A549 (cell line): ENCODE data around the gene CNTNAP2. TPM values are rescaled to one million over a fixed set of nuclear protein-coding genes. Genes with fewer than 3 reads are reported as not detected.
A peak's percentile ranks its signal among the peaks of the same experiment; 100 is the strongest.
"Not testable (repeated sequence)": the region's sequence is repeated elsewhere in the genome, so short reads cannot be mapped to it uniquely, and the experiment has no call there.

Experiments
- ATAC-seq, 2 experiments: fragments of 200-7000 bp in 1 of 2; fragments of >200 bp in 1 of 2; cut with Nextera tagmentation in 1 of 2; cut with Tn5 transposase in 1 of 2; 3 replicates each; pipeline versions ENCODE4 v1.8.0 to v1.9.1; 2018 to 2020; ENCODE audit warnings: mild to moderate bottlenecking in 1 of 2, moderate library complexity in 1 of 2
- CTCF ChIA-PET: fragments of 300-600 bp; sonication (Branson Sonifier 250); formaldehyde crosslinking; extraction: SDS; loops from one replicate; lab custom pipeline; 2021; ENCODE audit warnings: antibody characterized with exemption, inconsistent platforms; lab: Yijun Ruan, JAX
- POLR2A ChIA-PET: fragments of 350-600 bp; formaldehyde crosslinking; extraction: SDS; loops from one replicate; lab custom pipeline; 2021; ENCODE audit warnings: antibody characterized with exemption, inconsistent platforms; lab: Yijun Ruan, JAX
- DNase-seq, 2 experiments: peaks; one replicate each; pipeline versions ENCODE4 v3.0.0 to v3.0.0-alpha.2; 2011 to 2016; ENCODE audit warnings: low read depth in 1 of 2, low spot score in 1 of 2
- FAIRE-seq: peaks from 2 replicates; lab custom pipeline; 2011; peaks lifted over from hg19 to GRCh38; lab: Jason Lieb, UNC
- H3K27ac ChIP-seq, 2 experiments: fragments of >200 bp; sonication (Bioruptor Twin); formaldehyde crosslinking; 3 replicates each; pipeline ENCODE4 v1.5.1; 2016 to 2017
- H3K4me1 ChIP-seq: fragments of >200 bp; sonication (Bioruptor Twin); formaldehyde crosslinking; 3 replicates; pipeline ENCODE4 v1.6.1; 2016
- H3K4me2 ChIP-seq: fragments of >200 bp; sonication (Bioruptor Twin); formaldehyde crosslinking; 3 replicates; pipeline ENCODE4 v1.6.1; 2016
- H3K4me3 ChIP-seq: fragments of >200 bp; sonication (Bioruptor Twin); formaldehyde crosslinking; 3 replicates; pipeline ENCODE4 v1.5.1; 2016
- H3K9me3 ChIP-seq: fragments of >200 bp; sonication (Bioruptor Twin); formaldehyde crosslinking; 3 replicates; pipeline ENCODE4 v1.6.1; 2016
- CBX8 ChIP-seq: fragments of 200-600 bp; sonication (generic); IDR thresholded peaks from 2 replicates; pipeline ENCODE4 v1.6.1; 2016
- CHD2 ChIP-seq: fragments of 150-350 bp; IDR thresholded peaks from 2 replicates; pipeline ENCODE4 v1.6.1; 2014; ENCODE audit warnings: low read length; ENCODE audit not compliant: partially characterized antibody
- CTCF ChIP-seq: fragments of >200 bp; sonication (Bioruptor Twin); formaldehyde crosslinking; IDR thresholded peaks from 3 replicates; pipeline ENCODE4 v1.5.1; 2016
- EHF ChIP-seq: fragments of 250-450 bp; sonication (Bioruptor Pico); IDR thresholded peaks from 2 replicates; pipeline ENCODE4 v1.5.0; 2020; ENCODE audit warnings: mild to moderate bottlenecking
- FOXS1 ChIP-seq: fragments of 250-450 bp; sonication (Bioruptor Pico); IDR thresholded peaks from 2 replicates; pipeline ENCODE4 v1.5.0; 2020; ENCODE audit warnings: mild to moderate bottlenecking, moderate library complexity
- HDAC2 ChIP-seq: fragments of 200-600 bp; sonication (generic); IDR thresholded peaks from 2 replicates; pipeline ENCODE4 v1.6.1; 2016
- HES2 ChIP-seq: fragments of >200 bp; sonication (Bioruptor Twin); formaldehyde crosslinking; IDR thresholded peaks from 2 replicates; pipeline ENCODE4 v1.6.1; 2016
- HOXB13 ChIP-seq: fragments of 250-450 bp; sonication (Bioruptor Pico); IDR thresholded peaks from 2 replicates; pipeline ENCODE4 v1.5.0; 2020; ENCODE audit warnings: low read depth, mild to moderate bottlenecking, moderate library complexity
- JUN ChIP-seq, 2 experiments: fragments of >200 bp; sonication (Bioruptor Twin); formaldehyde crosslinking; IDR thresholded peaks; 2 replicates in 1 of 2; 3 replicates in 1 of 2; pipeline ENCODE4 v1.6.1; 2016 to 2017
- JUNB ChIP-seq: fragments of >200 bp; sonication (Bioruptor Twin); formaldehyde crosslinking; IDR thresholded peaks from 2 replicates; pipeline ENCODE4 v1.6.1; 2016
- KDM1A ChIP-seq: fragments of 200-600 bp; sonication (generic); IDR thresholded peaks from 2 replicates; pipeline ENCODE4 v1.6.1; 2016; ENCODE audit warnings: low read depth, mild to moderate bottlenecking
- KDM5A ChIP-seq: fragments of 200-600 bp; sonication (generic); IDR thresholded peaks from 2 replicates; pipeline ENCODE4 v1.6.1; 2016; ENCODE audit warnings: antibody characterized with exemption, mild to moderate bottlenecking
- MAFK ChIP-seq: fragments of 450-650 bp; IDR thresholded peaks from 2 replicates; pipeline ENCODE4 v1.6.1; 2014; ENCODE audit not compliant: partially characterized antibody
- MAX ChIP-seq: IDR thresholded peaks from 2 replicates; pipeline ENCODE4 v1.6.1; 2012
- RAD21 ChIP-seq, 2 experiments: fragments of >200 bp in 1 of 2; sonication (Bioruptor Twin) in 1 of 2; formaldehyde crosslinking in 1 of 2; IDR thresholded peaks in 1 of 2; conservative IDR thresholded peaks in 1 of 2; 2 replicates in 1 of 2; 3 replicates in 1 of 2; pipeline ENCODE4 v1.6.1; 2012 to 2018; ENCODE audit warnings: inconsistent platforms in 1 of 2
- RCOR1 ChIP-seq: fragments of 150-350 bp; IDR thresholded peaks from 2 replicates; pipeline ENCODE4 v1.6.1; 2014; ENCODE audit warnings: antibody characterized with exemption, low read length, low read depth
- RNF2 ChIP-seq: fragments of 200-600 bp; sonication (generic); IDR thresholded peaks from 2 replicates; pipeline ENCODE4 v1.6.1; 2016; ENCODE audit warnings: low read depth, mild to moderate bottlenecking, antibody characterized with exemption, moderate library complexity, borderline replicate concordance
- TFCP2L1 ChIP-seq: fragments of 250-450 bp; sonication (Bioruptor Pico); IDR thresholded peaks from 2 replicates; pipeline ENCODE4 v1.5.0; 2021; ENCODE audit warnings: mild to moderate bottlenecking
- ZNF302 ChIP-seq: fragments of 250-450 bp; sonication (Bioruptor Pico); IDR thresholded peaks from 2 replicates; pipeline ENCODE4 v1.9.0; 2021; ENCODE audit warnings: inconsistent platforms, mild to moderate bottlenecking, moderate library complexity
- WGBS: methylation state at CpG from one replicate; pipeline ENCODE4 v1.1.6; 2017; ENCODE audit errors: missing lambda C conversion rate; 5-methylcytosine and 5-hydroxymethylcytosine counted together
- polyA plus RNA-seq, 4 experiments: library from polyadenylated mRNA; depleted of rRNA in 3 of 4; stranded (reverse); fragments of >200 nt; fragmentation: RNase III in 1 of 4; extraction: RNeasy Plus Mini Kit Qiagen cat#74134 plus additional on column Dnase treatment in 1 of 4; gene quantifications; 2 replicates in 3 of 4; 3 replicates in 1 of 4; pipeline ENCODE4 v1.2.3, GENCODE V29; 2011 to 2017
- TF ChIP-seq, protein P1 (sequence below): fragments of 200-600 bp; sonication (generic); IDR thresholded peaks from 2 replicates; pipeline ENCODE4 v1.6.1; 2016; ENCODE audit warnings: antibody characterized with exemption, mild to moderate bottlenecking, moderate library complexity
- TF ChIP-seq, protein P2 (sequence below): fragments of 450-650 bp; IDR thresholded peaks from 2 replicates; pipeline ENCODE4 v1.6.1; 2014; ENCODE audit warnings: antibody characterized with exemption

CNTNAP2 gene
- polyA plus RNA-seq, 2 of the 4 experiments (the other 2 are of a cell fraction) = 0.05 to 0.13 TPM

DNA sequence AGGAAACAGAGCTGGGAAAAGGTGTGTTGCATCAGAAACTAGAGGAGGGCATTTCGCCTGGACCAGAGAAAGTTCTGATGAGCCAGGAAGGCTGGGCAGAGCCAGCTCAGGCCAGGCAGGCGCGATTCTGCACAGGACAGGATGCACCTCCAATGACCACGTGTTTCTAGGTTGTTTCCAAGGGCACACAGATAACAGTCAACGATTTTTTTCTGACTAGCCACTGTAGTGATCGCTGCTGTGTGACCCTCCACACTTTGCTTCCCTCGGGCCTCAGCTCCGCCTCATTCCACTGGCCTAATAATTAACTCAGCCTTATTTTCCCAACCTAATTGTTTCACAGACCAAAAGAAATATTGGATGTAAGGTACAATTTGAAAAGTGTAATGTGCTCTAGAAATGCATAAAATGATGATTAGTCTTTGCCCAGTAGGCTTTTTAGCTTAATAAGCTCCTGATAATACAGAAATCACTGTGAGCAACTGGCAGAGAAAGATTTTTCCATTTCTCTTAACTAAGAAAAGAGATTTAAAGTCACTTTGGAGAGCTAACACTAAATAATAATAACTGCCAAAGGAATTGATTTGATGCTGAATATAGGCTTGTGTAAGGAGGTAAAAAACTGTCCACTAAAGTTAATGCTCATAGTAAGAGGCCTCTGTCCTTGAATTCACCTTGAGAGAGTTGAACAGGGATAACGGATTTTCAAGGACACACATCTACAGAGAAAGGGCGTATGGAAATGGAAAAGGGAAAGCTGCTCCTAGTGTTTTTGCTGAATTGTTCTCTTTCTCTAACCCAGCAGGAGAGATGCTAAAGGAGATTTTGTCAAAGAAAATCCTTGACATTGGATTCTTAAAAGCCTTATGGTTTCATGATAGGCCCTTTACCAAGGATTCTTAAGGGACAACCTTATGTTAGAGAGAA lies 2183.0 kb downstream of the CNTNAP2 start:
- POLR2A ChIA-PET = no interaction called here
- DNase-seq = no peak
- H3K4me2 ChIP-seq = no peak overlapping the region
- CTCF ChIA-PET = no interaction called here
- H3K27ac ChIP-seq = no peak overlapping the region
- no peak for ATAC-seq
- H3K4me3 ChIP-seq = no peak overlapping the region
- TF ChIP-seq RAD21 (conservative IDR thresholded peaks at IDR 0.05 in 1 of 2, IDR thresholded peaks at IDR 0.05 in 1 of 2) (no peak), KDM1A (no peak), MAX (no peak), KDM5A (no peak), TFCP2L1 (CRISPR knock-in tag) (no peak)
- 39% methylated on average over 10 of the region's 10 CpGs for WGBS
- no peak for FAIRE-seq
- no peaks in the 10 kb centered on the region for H3K4me1 ChIP-seq
- no peaks in the 10 kb centered on the region for H3K9me3 ChIP-seq

DNA sequence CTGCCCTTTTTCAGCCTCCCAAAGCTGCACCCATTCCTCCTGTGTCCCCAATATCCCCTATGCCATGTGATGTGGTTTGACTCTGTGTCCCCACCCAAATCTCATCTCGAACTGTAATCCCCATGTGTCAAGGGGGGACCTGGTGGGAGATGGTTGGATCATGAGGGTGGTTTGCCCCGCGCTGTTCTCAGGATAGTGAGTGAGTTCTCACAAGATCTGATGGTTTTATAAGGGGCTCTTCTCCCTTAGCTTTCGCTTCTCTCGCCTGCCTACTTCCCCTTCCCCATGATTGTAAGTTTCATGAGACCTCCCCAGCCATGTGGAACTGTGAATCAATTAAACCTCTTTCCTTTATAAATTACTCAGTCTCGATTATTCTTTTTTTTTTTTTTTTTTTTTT lies 2185.8 kb downstream of the CNTNAP2 start:
- H3K27ac ChIP-seq, ATAC-seq, DNase-seq, POLR2A ChIA-PET, FAIRE-seq, H3K4me2 ChIP-seq, H3K9me3 ChIP-seq, H3K4me1 ChIP-seq, H3K4me3 ChIP-seq: not testable (repeated sequence)
- 55% methylated on average over 6 of the region's 6 CpGs for WGBS
- CTCF ChIA-PET = interaction anchor here (0.6 to 1.0 kb wide), 4 partner anchors 37 to 407 kb away, joined by 3 to 4 read pairs (median 4); no protein-coding TSS in a partner anchor

DNA sequence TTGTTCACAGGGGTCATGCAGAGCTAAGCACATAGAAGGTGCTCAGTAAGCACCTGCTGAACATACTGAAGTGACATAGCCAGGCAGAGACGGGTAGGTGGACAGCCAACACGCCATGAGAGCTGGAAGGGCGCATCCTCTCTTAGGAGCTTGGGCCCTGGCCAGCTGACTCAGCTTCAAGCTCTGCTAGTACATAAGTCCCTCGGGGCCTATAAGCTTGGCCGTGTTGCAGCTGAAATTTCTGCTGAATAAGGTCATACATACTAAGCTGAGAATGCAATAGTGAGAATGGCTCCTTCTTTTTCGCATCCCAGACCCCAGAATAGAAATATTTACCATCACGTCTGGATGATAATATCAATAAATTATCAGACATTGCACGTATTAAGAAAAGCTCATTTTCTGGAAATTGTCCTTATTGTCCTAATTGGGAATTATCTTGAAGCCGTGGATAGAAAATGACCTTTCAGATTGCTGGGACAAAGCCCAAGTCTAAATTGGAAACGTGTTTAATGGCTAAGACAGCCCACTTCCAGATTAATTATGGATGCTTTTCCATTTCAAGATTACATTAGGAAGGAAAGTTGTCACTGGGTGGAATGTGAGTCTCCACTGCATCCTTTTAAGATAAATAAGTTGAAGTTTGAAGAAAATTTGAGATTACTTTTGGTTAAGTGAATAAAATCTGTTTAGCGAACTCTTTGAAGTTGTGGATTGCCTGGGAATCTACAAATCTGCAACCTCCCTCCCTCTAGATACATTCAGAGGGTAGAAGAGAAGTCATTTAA lies 2186.9 kb downstream of the CNTNAP2 start:
- Histone ChIP-seq H3K9me3 (no peaks in the 10 kb centered on the region), H3K4me1 (no peaks in the 10 kb centered on the region)
- ATAC-seq (peak; percentile 58 to 68; a peak in 5 of 6 replicates), DNase-seq (peak in 1 of 2 experiments; percentile 33)
- POLR2A ChIA-PET = no interaction called here
- TF ChIP-seq MAFK = peak; percentile 56
- TF ChIP-seq, protein P1, sequence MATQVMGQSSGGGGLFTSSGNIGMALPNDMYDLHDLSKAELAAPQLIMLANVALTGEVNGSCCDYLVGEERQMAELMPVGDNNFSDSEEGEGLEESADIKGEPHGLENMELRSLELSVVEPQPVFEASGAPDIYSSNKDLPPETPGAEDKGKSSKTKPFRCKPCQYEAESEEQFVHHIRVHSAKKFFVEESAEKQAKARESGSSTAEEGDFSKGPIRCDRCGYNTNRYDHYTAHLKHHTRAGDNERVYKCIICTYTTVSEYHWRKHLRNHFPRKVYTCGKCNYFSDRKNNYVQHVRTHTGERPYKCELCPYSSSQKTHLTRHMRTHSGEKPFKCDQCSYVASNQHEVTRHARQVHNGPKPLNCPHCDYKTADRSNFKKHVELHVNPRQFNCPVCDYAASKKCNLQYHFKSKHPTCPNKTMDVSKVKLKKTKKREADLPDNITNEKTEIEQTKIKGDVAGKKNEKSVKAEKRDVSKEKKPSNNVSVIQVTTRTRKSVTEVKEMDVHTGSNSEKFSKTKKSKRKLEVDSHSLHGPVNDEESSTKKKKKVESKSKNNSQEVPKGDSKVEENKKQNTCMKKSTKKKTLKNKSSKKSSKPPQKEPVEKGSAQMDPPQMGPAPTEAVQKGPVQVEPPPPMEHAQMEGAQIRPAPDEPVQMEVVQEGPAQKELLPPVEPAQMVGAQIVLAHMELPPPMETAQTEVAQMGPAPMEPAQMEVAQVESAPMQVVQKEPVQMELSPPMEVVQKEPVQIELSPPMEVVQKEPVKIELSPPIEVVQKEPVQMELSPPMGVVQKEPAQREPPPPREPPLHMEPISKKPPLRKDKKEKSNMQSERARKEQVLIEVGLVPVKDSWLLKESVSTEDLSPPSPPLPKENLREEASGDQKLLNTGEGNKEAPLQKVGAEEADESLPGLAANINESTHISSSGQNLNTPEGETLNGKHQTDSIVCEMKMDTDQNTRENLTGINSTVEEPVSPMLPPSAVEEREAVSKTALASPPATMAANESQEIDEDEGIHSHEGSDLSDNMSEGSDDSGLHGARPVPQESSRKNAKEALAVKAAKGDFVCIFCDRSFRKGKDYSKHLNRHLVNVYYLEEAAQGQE = no peak
- TF ChIP-seq CTCF = no peak
- TF ChIP-seq CHD2 = no peak
- TF ChIP-seq, all 56 proteins: peak for 1
- CTCF ChIA-PET = interaction anchor here (0.6 to 1.1 kb wide), 4 partner anchors 40 to 408 kb away, joined by 3 to 4 read pairs (median 3); no protein-coding TSS in a partner anchor
- no peak for FAIRE-seq
- Histone ChIP-seq H3K4me3 (no peak overlapping the region), H3K27ac (no peak overlapping the region), H3K4me2 (no peak overlapping the region)
- WGBS = 25% methylated on average over 11 of the region's 11 CpGs

DNA sequence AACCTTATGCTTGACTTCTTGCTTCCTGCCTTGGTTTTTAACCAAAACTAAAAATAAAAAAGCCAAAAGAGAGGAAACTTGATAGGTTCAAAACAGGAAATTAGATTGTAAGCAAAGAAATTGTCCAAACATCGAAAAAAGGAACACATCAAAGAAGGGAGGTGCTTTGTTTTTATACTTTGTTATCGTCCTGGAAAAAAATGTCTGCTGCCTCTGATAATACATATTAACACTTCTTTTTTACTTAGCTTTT lies 2187.4 kb downstream of the CNTNAP2 start:
- Histone ChIP-seq H3K9me3 (no peaks in the 10 kb centered on the region), H3K4me2 (no peak overlapping the region), H3K4me3 (no peak overlapping the region), H3K4me1 (no peaks in the 10 kb centered on the region), H3K27ac (no peak overlapping the region)
- POLR2A ChIA-PET = no interaction called here
- DNase-seq (no peak), ATAC-seq (no peak), FAIRE-seq (no peak)
- CTCF ChIA-PET = interaction anchor here (1.1 kb wide), 1 partner anchor 41 kb away, joined by 3 read pairs; no protein-coding TSS in a partner anchor
- WGBS = 25% methylated on average over 2 of the region's 2 CpGs
- no peak for TF ChIP-seq RCOR1
- TF ChIP-seq HDAC2 = no peak
- TF ChIP-seq JUN (IDR thresholded peaks at IDR 0.05) = no peak
- TF ChIP-seq HES2 = no peak
- TF ChIP-seq RNF2 = no peak
- no peak for TF ChIP-seq JUNB
- TF ChIP-seq EHF = no peak
- TF ChIP-seq CBX8 = no peak
- TF ChIP-seq, protein P2, sequence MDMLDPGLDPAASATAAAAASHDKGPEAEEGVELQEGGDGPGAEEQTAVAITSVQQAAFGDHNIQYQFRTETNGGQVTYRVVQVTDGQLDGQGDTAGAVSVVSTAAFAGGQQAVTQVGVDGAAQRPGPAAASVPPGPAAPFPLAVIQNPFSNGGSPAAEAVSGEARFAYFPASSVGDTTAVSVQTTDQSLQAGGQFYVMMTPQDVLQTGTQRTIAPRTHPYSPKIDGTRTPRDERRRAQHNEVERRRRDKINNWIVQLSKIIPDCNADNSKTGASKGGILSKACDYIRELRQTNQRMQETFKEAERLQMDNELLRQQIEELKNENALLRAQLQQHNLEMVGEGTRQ = no peak
- TF ChIP-seq ZNF302 (CRISPR knock-in tag) = no peak
- TF ChIP-seq FOXS1 (CRISPR knock-in tag) = no peak
- TF ChIP-seq HOXB13 (CRISPR knock-in tag) = no peak
